Measurements from ENCODE around the gene FAM229A. TPM values are rescaled to one million over a fixed set of nuclear protein-coding genes. Genes with fewer than 3 reads are reported as not detected.

FAM229A gene
- total RNA-seq, 3 donors from 2014 or later (not counting 1 experiment from before 2014, with no cell fraction given): 18.3 to 23.5 (median 21.0) TPM

GRCh38 chr1:32342704-32343103 is 19.6 kb downstream of the FAM229A start:
- peaks cover 14 to 18% of the 10 kb centered on the region in 2 donors for H3K4me1 Mint-ChIP-seq
- DNase-seq (no peak), ATAC-seq (no peak)
- Histone ChIP-seq H3K9me3 (ENCODE audit: control insufficient read depth, insufficient read depth, low read length) (no peaks in the 10 kb centered on the region), H3K36me3 (ENCODE audit: control insufficient read depth, insufficient read depth, low read length) (no peaks in the 10 kb centered on the region), H3K27ac (ENCODE audit: low read length) (no peak overlapping the region), H3K4me3 (ENCODE audit: low read length) (no peak overlapping the region), H3K27me3 (ENCODE audit: control insufficient read depth, insufficient read depth, low read length) (no peaks in the 10 kb centered on the region), H3K4me1 (ENCODE audit: control insufficient read depth, insufficient read depth, low read length) (peaks cover 30% of the 10 kb centered on the region)
- TF ChIP-seq CTCF (IDR thresholded peaks at IDR 0.05): no peak
- H3K36me3 Mint-ChIP-seq: no peaks in the 10 kb centered on the region
- WGBS (ENCODE audit: insufficient coverage): 85% methylated on average over 9 of the region's 10 CpGs
- H3K27me3 Mint-ChIP-seq (ENCODE audit: low read depth in 2 of 2): peaks cover 0 to 7% of the 10 kb centered on the region in 2 donors
- intact Hi-C loops (cut with micrococcal nuclease): no loop called here
- no peaks in the 10 kb centered on the region for H3K9me3 Mint-ChIP-seq
- H3K4me3 Mint-ChIP-seq: no peak overlapping the region
- H3K27ac Mint-ChIP-seq: no peak overlapping the region

- ATAC-seq: no peak
- peaks cover 17 to 26% of the 10 kb centered on the region in 2 donors for H3K4me1 Mint-ChIP-seq
These were observed 20.3 kb downstream of the FAM229A start for GRCh38 chr1:32341971-32342370.

GRCh38 chr1:32341186-32341757 is 21.0 kb downstream of the FAM229A start:
- no peak for TF ChIP-seq CTCF (IDR thresholded peaks at IDR 0.05)
- H3K4me1 ChIP-seq (ENCODE audit: control insufficient read depth, insufficient read depth, low read length): peaks cover 44% of the 10 kb centered on the region
- Mint-ChIP-seq H3K4me1 (peaks cover 17 to 33% of the 10 kb centered on the region in 2 donors), H3K27me3 (ENCODE audit: low read depth in 2 of 2) (peaks cover 0 to 7% of the 10 kb centered on the region in 2 donors), H3K27ac (no peak overlapping the region), H3K9me3 (no peaks in the 10 kb centered on the region), H3K4me3 (no peak overlapping the region), H3K36me3 (no peaks in the 10 kb centered on the region)
- no peaks in the 10 kb centered on the region for H3K27me3 ChIP-seq (ENCODE audit: control insufficient read depth, insufficient read depth, low read length)
- H3K36me3 ChIP-seq (ENCODE audit: control insufficient read depth, insufficient read depth, low read length): no peaks in the 10 kb centered on the region
- no peak overlapping the region for H3K4me3 ChIP-seq (ENCODE audit: low read length)
- H3K9me3 ChIP-seq (ENCODE audit: control insufficient read depth, insufficient read depth, low read length): no peaks in the 10 kb centered on the region
- 97% methylated on average over 10 of the region's 11 CpGs for WGBS (ENCODE audit: insufficient coverage)
- intact Hi-C loops (cut with micrococcal nuclease): no loop called here
- DNase-seq (no peak), ATAC-seq (no peak)
- H3K27ac ChIP-seq (ENCODE audit: low read length): no peak overlapping the region

More at GRCh38 chr1:32341971-32342370, 20.3 kb downstream of the FAM229A start:
- TF ChIP-seq CTCF (IDR thresholded peaks at IDR 0.05): no peak
- Histone ChIP-seq H3K9me3 (ENCODE audit: control insufficient read depth, insufficient read depth, low read length) (no peaks in the 10 kb centered on the region), H3K4me3 (ENCODE audit: low read length) (no peak overlapping the region), H3K4me1 (ENCODE audit: control insufficient read depth, insufficient read depth, low read length) (peaks cover 37% of the 10 kb centered on the region), H3K27me3 (ENCODE audit: control insufficient read depth, insufficient read depth, low read length) (no peaks in the 10 kb centered on the region), H3K27ac (ENCODE audit: low read length) (no peak overlapping the region), H3K36me3 (ENCODE audit: control insufficient read depth, insufficient read depth, low read length) (no peaks in the 10 kb centered on the region)
- Mint-ChIP-seq H3K9me3 (no peaks in the 10 kb centered on the region), H3K27ac (no peak overlapping the region), H3K36me3 (no peaks in the 10 kb centered on the region), H3K4me3 (no peak overlapping the region), H3K27me3 (ENCODE audit: low read depth in 2 of 2) (peaks cover 0 to 7% of the 10 kb centered on the region in 2 donors)
- no peak for DNase-seq
- intact Hi-C loops (cut with micrococcal nuclease): no loop called here
- WGBS (ENCODE audit: insufficient coverage): 81% methylated on average over 5 of the region's 5 CpGs

Data from natural killer cell (primary cell).